ENCODE measurements around the gene MMAB.
A peak's percentile ranks its signal among the peaks of the same experiment; 100 is the strongest.

MMAB gene

DNA sequence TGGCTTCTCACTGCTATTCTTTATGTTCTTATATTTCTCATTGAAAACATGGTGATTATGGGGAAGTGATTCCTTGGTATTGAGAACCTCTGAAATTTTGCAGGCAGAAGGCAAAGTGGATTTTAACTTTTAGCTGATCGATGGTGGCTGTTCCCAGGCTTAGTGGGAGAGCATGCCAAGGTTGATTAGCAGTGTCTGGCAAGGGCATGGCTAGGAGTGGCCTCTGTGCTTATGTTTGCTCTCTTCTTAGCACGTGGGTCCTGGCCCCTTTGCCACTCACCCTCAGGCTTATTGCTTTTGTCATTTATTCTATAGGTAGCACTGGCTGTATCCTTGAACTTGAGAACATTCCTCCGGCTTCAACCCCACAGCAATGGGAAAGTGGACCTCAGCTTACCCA lies 2.4 kb upstream of the MMAB start:
- TF ChIP-seq CTCF (IDR thresholded peaks at IDR 0.05; ENCODE audit: low read depth, low read length, missing control alignments), result no peak
- in situ Hi-C loops (cut with HindIII; ENCODE audit: low sequenced_read_pairs), result no loop called here
- H3K4me3 ChIP-seq (ENCODE audit: low read depth, low read length), result no peak overlapping the region
- DNase-seq (ENCODE audit: low read depth), result no peak

- TF ChIP-seq CTCF (IDR thresholded peaks at IDR 0.05; ENCODE audit: low read depth, low read length, missing control alignments), result no peak
- H3K4me3 ChIP-seq (ENCODE audit: low read depth, low read length), result peak overlapping the region; percentile 73
- in situ Hi-C loops (cut with HindIII; ENCODE audit: low sequenced_read_pairs), result no loop called here
- no peak for DNase-seq (ENCODE audit: low read depth)
Observed at GRCh38 chr12:109573914-109574244, 575 bp upstream of the MMAB start.

GRCh38 chr12:109572506-109572845 lies 828 bp downstream of the MMAB start:
- peak overlapping the region; percentile 73 for H3K4me3 ChIP-seq (ENCODE audit: low read depth, low read length)
- in situ Hi-C loops (cut with HindIII; ENCODE audit: low sequenced_read_pairs), result no loop called here
- TF ChIP-seq CTCF (IDR thresholded peaks at IDR 0.05; ENCODE audit: low read depth, low read length, missing control alignments), result no peak
- no peak for DNase-seq (ENCODE audit: low read depth)

- TF ChIP-seq CTCF (IDR thresholded peaks at IDR 0.05; ENCODE audit: low read depth, low read length, missing control alignments), result no peak
- no peak for DNase-seq (ENCODE audit: low read depth)
- H3K4me3 ChIP-seq (ENCODE audit: low read depth, low read length), result no peak overlapping the region
- in situ Hi-C loops (cut with HindIII; ENCODE audit: low sequenced_read_pairs), result no loop called here
Observed at GRCh38 chr12:109571773-109572505, 1.4 kb downstream of the MMAB start.

DNA sequence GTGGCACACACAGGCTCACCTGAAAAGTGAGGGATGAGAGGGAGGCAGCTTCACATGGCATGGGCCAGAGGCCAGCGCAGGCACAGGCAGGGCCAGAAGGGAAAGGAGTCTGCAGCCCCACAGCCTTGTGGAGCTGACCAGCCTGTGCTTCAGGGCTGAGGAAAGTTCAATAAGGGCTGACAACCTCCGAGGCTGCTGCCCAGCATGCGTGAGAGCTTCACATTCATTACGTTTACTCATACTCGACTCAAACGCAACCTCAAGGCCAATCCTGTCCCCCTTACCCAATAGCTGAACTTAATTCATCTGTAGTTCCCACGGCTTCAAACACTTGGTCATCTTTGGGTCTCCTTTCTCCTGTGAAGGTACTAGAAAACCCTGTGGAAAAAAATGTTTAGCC lies 4.8 kb downstream of the MMAB start:
- TF ChIP-seq CTCF (IDR thresholded peaks at IDR 0.05; ENCODE audit: low read depth, low read length, missing control alignments), result no peak
- no peak overlapping the region for H3K4me3 ChIP-seq (ENCODE audit: low read depth, low read length)
- DNase-seq (ENCODE audit: low read depth), result no peak
- in situ Hi-C loops (cut with HindIII; ENCODE audit: low sequenced_read_pairs), result no loop called here

GRCh38 chr12:109567967-109568366 lies 5.3 kb downstream of the MMAB start:
- DNase-seq (ENCODE audit: low read depth), result no peak
- no peak for TF ChIP-seq CTCF (IDR thresholded peaks at IDR 0.05; ENCODE audit: low read depth, low read length, missing control alignments)
- in situ Hi-C loops (cut with HindIII; ENCODE audit: low sequenced_read_pairs), result no loop called here
- no peak overlapping the region for H3K4me3 ChIP-seq (ENCODE audit: low read depth, low read length)
